ENCODE data around the gene TPST2.

TPST2 gene

DNA sequence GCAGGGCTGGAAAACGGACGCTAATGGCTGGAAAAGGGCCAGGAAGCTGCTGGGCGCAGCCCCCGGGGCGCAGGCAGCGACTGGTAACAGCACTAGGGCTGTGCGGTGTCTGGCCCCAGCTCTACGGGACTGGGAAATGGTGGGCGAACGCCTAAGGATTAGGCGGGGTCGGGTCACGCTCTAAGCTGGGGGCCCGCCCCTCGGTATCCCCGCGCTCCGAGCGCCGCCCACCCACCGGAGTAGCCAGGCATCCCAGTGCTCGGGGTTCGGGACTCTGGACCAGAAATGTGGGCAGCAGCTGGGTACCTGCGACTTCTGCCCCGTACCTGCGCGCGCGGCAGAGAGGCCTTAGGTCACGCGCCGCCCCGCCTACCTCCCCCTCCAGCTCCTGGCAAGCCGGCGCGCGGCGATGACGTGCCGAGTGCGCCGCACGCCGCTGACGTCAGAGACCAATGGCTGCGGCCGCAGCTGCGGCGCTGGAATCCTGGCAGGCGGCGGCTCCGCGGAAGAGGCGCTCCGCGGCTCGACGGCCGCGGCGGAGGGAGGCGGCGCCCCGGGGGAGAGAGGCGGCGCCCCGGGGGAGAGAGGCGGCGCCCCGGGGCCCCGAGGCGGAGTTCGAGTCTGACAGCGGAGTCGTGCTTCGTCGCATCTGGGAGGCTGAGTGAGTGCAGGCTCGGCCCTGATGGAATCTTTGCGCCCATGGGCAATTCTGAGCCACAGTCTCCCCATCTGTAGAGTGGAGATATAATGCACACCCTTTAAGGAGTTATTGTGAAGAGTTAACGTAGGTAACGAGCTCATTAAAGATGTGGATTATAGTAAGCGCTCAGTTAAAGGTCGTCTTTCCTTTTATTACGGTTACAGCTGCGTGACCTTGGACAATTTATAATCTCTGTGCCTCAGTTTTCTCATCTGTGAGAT lies 106.2 kb downstream of the TPST2 start, which contains the start of the genes HPS4 and SRRD:
Gene HPS4 (minus strand): TSS at position 345 of the 921 bp plus-strand sequence. CDS start 2,021 bp downstream, outside the sequence.
Gene SRRD (plus strand): TSS at position 439 of the 921 bp plus-strand sequence. CDS start 14 bp downstream, at position 453.
- Histone ChIP-seq H2AFZ (ENCODE audit: insufficient read depth, low read length, poor library complexity) (peak within 1 kb of the TSS; percentile 82), H2BK120ac (ENCODE audit: insufficient read depth, low read length, poor library complexity) (peak within 1 kb of the TSS; percentile 92), H3K4me3 (ENCODE audit: low read depth, low read length) (peak within 1 kb of the TSS; percentile 78)

DNA sequence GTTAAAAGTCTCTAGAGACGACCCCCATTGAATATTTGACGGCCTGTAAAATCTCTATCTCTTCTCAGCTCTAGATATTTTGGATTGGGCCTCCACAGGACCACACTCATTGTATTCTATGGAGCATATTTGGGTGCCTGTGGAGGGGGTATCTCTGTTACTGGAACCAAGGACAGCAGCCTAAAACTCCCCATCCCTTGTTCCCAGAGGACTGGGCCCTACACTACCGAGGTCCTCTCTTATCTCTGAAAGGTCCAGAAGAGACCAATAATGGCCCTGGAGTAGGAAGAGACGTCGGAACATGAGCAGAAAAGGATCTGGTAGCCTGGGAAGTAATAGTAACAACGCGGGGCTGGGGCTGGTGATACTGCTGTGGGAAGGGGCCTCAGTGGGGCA lies 106.9 kb downstream of the TPST2 start:
- Histone ChIP-seq H3K79me2 (ENCODE audit: control insufficient read depth, insufficient read depth, low read length, poor library complexity) (peaks cover 7% of the 10 kb centered on the region), H3K18ac (ENCODE audit: low read length) (peak overlapping the region; percentile 99), H3K36me3 (ENCODE audit: control insufficient read depth in 1 of 2, insufficient read depth in 2 of 2, low read length in 2 of 2) (peaks cover 3 to 14% of the 10 kb centered on the region in 2 experiments), H4K91ac (ENCODE audit: low read depth, low read length) (peak overlapping the region; percentile 98), H4K12ac (ENCODE audit: low read depth, low read length) (peak overlapping the region; percentile 88), H3K27me3 (ENCODE audit: insufficient read depth, low read length) (no peaks in the 10 kb centered on the region), H2BK12ac (ENCODE audit: low read length) (no peak overlapping the region), H3K4me1 (ENCODE audit: control insufficient read depth in 1 of 2, insufficient read depth in 2 of 2, low read length in 2 of 2) (peaks cover 7 to 17% of the 10 kb centered on the region in 2 experiments), H2BK120ac (ENCODE audit: insufficient read depth, low read length, poor library complexity) (peak overlapping the region; percentile 92), H2AK5ac (ENCODE audit: low read length) (peak overlapping the region; percentile 96), H3K27ac (ENCODE audit: low read depth, low read length) (peak overlapping the region; percentile 96), H3K9ac (ENCODE audit: low read length) (peak overlapping the region; percentile 96), H3K4me2 (ENCODE audit: low read length) (peak overlapping the region; percentile 84), H3K9me3 (ENCODE audit: insufficient read depth, low read depth, low read length) (no peaks in the 10 kb centered on the region), H3K4ac (ENCODE audit: low read depth, low read length) (peak overlapping the region; percentile 91), H3K4me3 (ENCODE audit: low read depth, low read length) (peak overlapping the region; percentile 78), H2BK5ac (ENCODE audit: low read depth, low read length, poor library complexity) (peak overlapping the region; percentile 97), H2AFZ (ENCODE audit: insufficient read depth, low read length, poor library complexity) (peak overlapping the region; percentile 82), H3K79me1 (ENCODE audit: low read length) (peaks cover 9% of the 10 kb centered on the region), H4K8ac (ENCODE audit: low read depth, low read length) (peak overlapping the region; percentile 98), H3K14ac (ENCODE audit: low read length) (peak overlapping the region; percentile 88), H3K23ac (ENCODE audit: low read length) (no peak overlapping the region)
- no peak for DNase-seq
- no CpG with 5 or more reads among the region's 7 CpGs for WGBS (ENCODE audit: extremely low coverage, insufficient coverage, insufficient read length)

More for the DNA sequence above, 106.2 kb downstream of the TPST2 start, which contains the start of the genes HPS4 and SRRD:
- no peak within 1 kb of the TSS for H2BK12ac ChIP-seq (ENCODE audit: low read length)
- H4K91ac ChIP-seq (ENCODE audit: low read depth, low read length) = peak within 1 kb of the TSS; percentile 98
- H3K9me3 ChIP-seq (ENCODE audit: insufficient read depth, low read depth, low read length) = no peaks in the 10 kb centered on the region
- H3K27me3 ChIP-seq (ENCODE audit: insufficient read depth, low read length) = no peaks in the 10 kb centered on the region
- H3K9ac ChIP-seq (ENCODE audit: low read length) = peak within 1 kb of the TSS; percentile 96
- DNase-seq = peak; percentile 92 to 96
- peaks cover 5 to 21% of the 10 kb centered on the region in 2 experiments for H3K36me3 ChIP-seq (ENCODE audit: control insufficient read depth in 1 of 2, insufficient read depth in 2 of 2, low read length in 2 of 2)
- H3K4me2 ChIP-seq (ENCODE audit: low read length) = peak within 1 kb of the TSS; percentile 84
- H4K8ac ChIP-seq (ENCODE audit: low read depth, low read length) = peak within 1 kb of the TSS; percentile 98
- H4K12ac ChIP-seq (ENCODE audit: low read depth, low read length) = peak within 1 kb of the TSS; percentile 93
- WGBS (ENCODE audit: extremely low coverage, insufficient coverage, insufficient read length) = no CpG with 5 or more reads among the region's 85 CpGs
- peak within 1 kb of the TSS; percentile 88 for H3K14ac ChIP-seq (ENCODE audit: low read length)
- peak within 1 kb of the TSS; percentile 91 for H3K4ac ChIP-seq (ENCODE audit: low read depth, low read length)
- peak within 1 kb of the TSS; percentile 96 for H3K27ac ChIP-seq (ENCODE audit: low read depth, low read length)
- no peak within 1 kb of the TSS for H3K23ac ChIP-seq (ENCODE audit: low read length)
- peaks cover 9% of the 10 kb centered on the region for H3K79me1 ChIP-seq (ENCODE audit: low read length)
- peaks cover 7 to 17% of the 10 kb centered on the region in 2 experiments for H3K4me1 ChIP-seq (ENCODE audit: control insufficient read depth in 1 of 2, insufficient read depth in 2 of 2, low read length in 2 of 2)
- H3K79me2 ChIP-seq (ENCODE audit: control insufficient read depth, insufficient read depth, low read length, poor library complexity) = peaks cover 7% of the 10 kb centered on the region
- peak within 1 kb of the TSS; percentile 99 for H3K18ac ChIP-seq (ENCODE audit: low read length)
- peak within 1 kb of the TSS; percentile 96 for H2AK5ac ChIP-seq (ENCODE audit: low read length)
- peak within 1 kb of the TSS; percentile 97 for H2BK5ac ChIP-seq (ENCODE audit: low read depth, low read length, poor library complexity)

- no peaks in the 10 kb centered on the region for H3K9me3 ChIP-seq (ENCODE audit: insufficient read depth, low read depth, low read length)
- WGBS (ENCODE audit: extremely low coverage, insufficient coverage, insufficient read length) = no CpG with 5 or more reads among the region's 5 CpGs
These were observed 107.8 kb downstream of the TPST2 start for GRCh38 chr22:26482161-26482560.

DNA sequence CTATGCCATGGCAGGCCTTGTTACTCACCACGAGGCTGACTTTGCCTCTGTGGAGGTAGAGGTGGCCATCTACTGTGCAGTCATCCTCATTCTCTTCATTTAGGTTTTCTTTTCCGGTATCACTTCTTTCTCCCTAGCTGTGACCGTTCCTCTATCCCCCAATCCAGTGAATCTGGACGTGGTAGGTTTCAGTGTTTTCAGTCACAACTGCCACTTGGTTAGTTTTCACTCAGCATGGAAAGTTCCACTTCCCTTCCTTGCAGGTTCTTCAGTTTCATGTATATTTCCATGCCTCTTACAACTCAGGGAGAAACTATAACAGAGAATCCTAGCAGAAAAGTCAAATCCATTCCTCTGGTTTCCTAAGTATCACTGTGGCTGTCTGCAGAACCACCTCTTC lies 108.2 kb downstream of the TPST2 start:
- Histone ChIP-seq H3K79me1 (ENCODE audit: low read length) (peaks cover 12% of the 10 kb centered on the region), H3K18ac (ENCODE audit: low read length) (no peak overlapping the region), H3K27ac (ENCODE audit: low read depth, low read length) (no peak overlapping the region), H3K4me1 (ENCODE audit: control insufficient read depth in 1 of 2, insufficient read depth in 2 of 2, low read length in 2 of 2) (peaks cover 10 to 23% of the 10 kb centered on the region in 2 experiments), H2BK120ac (ENCODE audit: insufficient read depth, low read length, poor library complexity) (no peak overlapping the region), H3K4me3 (ENCODE audit: low read depth, low read length) (no peak overlapping the region), H3K4me2 (ENCODE audit: low read length) (no peak overlapping the region), H3K9me3 (ENCODE audit: insufficient read depth, low read depth, low read length) (no peaks in the 10 kb centered on the region), H3K27me3 (ENCODE audit: insufficient read depth, low read length) (no peaks in the 10 kb centered on the region), H2AK5ac (ENCODE audit: low read length) (peak overlapping the region; percentile 3), H4K91ac (ENCODE audit: low read depth, low read length) (no peak overlapping the region), H3K36me3 (ENCODE audit: control insufficient read depth in 1 of 2, insufficient read depth in 2 of 2, low read length in 2 of 2) (peaks cover 3 to 7% of the 10 kb centered on the region in 2 experiments), H2BK5ac (ENCODE audit: low read depth, low read length, poor library complexity) (no peak overlapping the region), H2AFZ (ENCODE audit: insufficient read depth, low read length, poor library complexity) (no peak overlapping the region), H3K9ac (ENCODE audit: low read length) (no peak overlapping the region), H4K12ac (ENCODE audit: low read depth, low read length) (no peak overlapping the region), H3K23ac (ENCODE audit: low read length) (no peak overlapping the region), H4K8ac (ENCODE audit: low read depth, low read length) (no peak overlapping the region), H3K79me2 (ENCODE audit: control insufficient read depth, insufficient read depth, low read length, poor library complexity) (peaks cover 7% of the 10 kb centered on the region), H3K14ac (ENCODE audit: low read length) (no peak overlapping the region), H2BK12ac (ENCODE audit: low read length) (no peak overlapping the region), H3K4ac (ENCODE audit: low read depth, low read length) (no peak overlapping the region)
- WGBS (ENCODE audit: extremely low coverage, insufficient coverage, insufficient read length) = no CpG with 5 or more reads among the region's 4 CpGs
- DNase-seq = no peak

More at GRCh38 chr22:26482161-26482560, 107.8 kb downstream of the TPST2 start:
- Histone ChIP-seq H3K18ac (ENCODE audit: low read length) (no peak overlapping the region), H3K4me3 (ENCODE audit: low read depth, low read length) (no peak overlapping the region), H3K4me1 (ENCODE audit: control insufficient read depth in 1 of 2, insufficient read depth in 2 of 2, low read length in 2 of 2) (peaks cover 10 to 20% of the 10 kb centered on the region in 2 experiments), H3K36me3 (ENCODE audit: control insufficient read depth in 1 of 2, insufficient read depth in 2 of 2, low read length in 2 of 2) (peaks cover 3 to 7% of the 10 kb centered on the region in 2 experiments), H2BK5ac (ENCODE audit: low read depth, low read length, poor library complexity) (no peak overlapping the region), H2BK120ac (ENCODE audit: insufficient read depth, low read length, poor library complexity) (no peak overlapping the region), H3K4me2 (ENCODE audit: low read length) (no peak overlapping the region), H3K14ac (ENCODE audit: low read length) (no peak overlapping the region), H2BK12ac (ENCODE audit: low read length) (no peak overlapping the region), H2AFZ (ENCODE audit: insufficient read depth, low read length, poor library complexity) (no peak overlapping the region), H2AK5ac (ENCODE audit: low read length) (no peak overlapping the region), H3K4ac (ENCODE audit: low read depth, low read length) (no peak overlapping the region), H4K12ac (ENCODE audit: low read depth, low read length) (no peak overlapping the region), H3K79me2 (ENCODE audit: control insufficient read depth, insufficient read depth, low read length, poor library complexity) (peaks cover 7% of the 10 kb centered on the region), H3K27me3 (ENCODE audit: insufficient read depth, low read length) (no peaks in the 10 kb centered on the region), H3K79me1 (ENCODE audit: low read length) (peaks cover 12% of the 10 kb centered on the region), H4K8ac (ENCODE audit: low read depth, low read length) (no peak overlapping the region), H3K27ac (ENCODE audit: low read depth, low read length) (no peak overlapping the region), H3K23ac (ENCODE audit: low read length) (no peak overlapping the region), H3K9ac (ENCODE audit: low read length) (no peak overlapping the region), H4K91ac (ENCODE audit: low read depth, low read length) (no peak overlapping the region)
- DNase-seq = no peak

Measured in trophoblast cell (in vitro differentiated cells and primary cell).